HL-60 (cell line): ENCODE measurements around the gene PRPF19.

ENCODE experiments used
- DNase-seq, 2 experiments: peaks; one replicate each; pipeline ENCODE4 v3.0.0-alpha.2; 2010 to 2020; ENCODE audit warnings: low read depth in 1 of 2, low spot score in 1 of 2
- H3K27ac ChIP-seq: fragments of 250-450 bp; sonication (Bioruptor Pico); replicated peaks from 2 replicates; pipeline ENCODE4 v1.5.1; 2020; ENCODE audit warnings: mild to moderate bottlenecking, moderate library complexity
- H3K27me3 ChIP-seq: fragments of 250-450 bp; sonication (Bioruptor Pico); 2 replicates; pipeline ENCODE4 v1.5.1; 2021; ENCODE audit warnings: mild to moderate bottlenecking, moderate library complexity; ENCODE audit not compliant: insufficient read depth, poor library complexity, severe bottlenecking
- H3K4me3 ChIP-seq: replicated peaks from 2 replicates; pipeline ENCODE4 v1.5.1; 2011; ENCODE audit warnings: mild to moderate bottlenecking, control low read depth, low read length; ENCODE audit not compliant: insufficient read depth
- GABPA ChIP-seq: IDR thresholded peaks from 2 replicates; pipeline ENCODE4 v1.6.1; 2012; ENCODE audit warnings: low read depth
- POLR2AphosphoS5 ChIP-seq: IDR thresholded peaks from 2 replicates; pipeline ENCODE4 v1.6.1; 2012; ENCODE audit warnings: low read depth
- SPI1 ChIP-seq: IDR thresholded peaks from 2 replicates; pipeline ENCODE4 v1.6.1; 2012; ENCODE audit warnings: low read depth, mild to moderate bottlenecking, borderline replicate concordance
- TF ChIP-seq, protein P1 (sequence below): IDR thresholded peaks from one replicate; pipeline ENCODE4 v1.5.1; 2011; ENCODE audit warnings: low read length, control low read depth, inconsistent platforms; ENCODE audit not compliant: insufficient read depth
- TF ChIP-seq, protein P2 (sequence below): IDR thresholded peaks from 2 replicates; pipeline ENCODE4 v1.6.1; 2012; ENCODE audit warnings: low read depth; ENCODE audit not compliant: insufficient replicate concordance

The PRPF19 gene

DNA sequence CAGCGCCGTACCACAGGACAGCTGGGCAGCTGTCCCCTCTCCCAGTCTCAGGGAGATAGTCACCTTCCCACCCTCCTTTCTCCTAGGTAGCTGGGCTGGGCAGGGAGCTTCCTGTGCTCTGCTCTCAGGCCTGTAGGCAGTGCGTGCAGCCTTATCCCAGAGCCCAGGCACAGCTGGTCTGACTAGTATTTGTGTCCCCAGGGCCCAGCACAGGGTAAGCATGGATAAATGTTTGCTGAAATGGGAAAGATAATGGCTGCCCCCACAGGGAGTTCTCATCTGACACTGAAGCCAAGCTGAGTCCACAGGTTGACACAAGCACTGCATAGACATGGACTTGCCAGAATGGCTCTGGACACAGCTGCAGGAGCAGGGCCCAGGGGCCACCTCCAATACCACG is 35.8 kb upstream of the PRPF19 start:
- H3K27ac ChIP-seq, result no peak overlapping the region
- no peak overlapping the region for H3K4me3 ChIP-seq
- no peak for DNase-seq

DNA sequence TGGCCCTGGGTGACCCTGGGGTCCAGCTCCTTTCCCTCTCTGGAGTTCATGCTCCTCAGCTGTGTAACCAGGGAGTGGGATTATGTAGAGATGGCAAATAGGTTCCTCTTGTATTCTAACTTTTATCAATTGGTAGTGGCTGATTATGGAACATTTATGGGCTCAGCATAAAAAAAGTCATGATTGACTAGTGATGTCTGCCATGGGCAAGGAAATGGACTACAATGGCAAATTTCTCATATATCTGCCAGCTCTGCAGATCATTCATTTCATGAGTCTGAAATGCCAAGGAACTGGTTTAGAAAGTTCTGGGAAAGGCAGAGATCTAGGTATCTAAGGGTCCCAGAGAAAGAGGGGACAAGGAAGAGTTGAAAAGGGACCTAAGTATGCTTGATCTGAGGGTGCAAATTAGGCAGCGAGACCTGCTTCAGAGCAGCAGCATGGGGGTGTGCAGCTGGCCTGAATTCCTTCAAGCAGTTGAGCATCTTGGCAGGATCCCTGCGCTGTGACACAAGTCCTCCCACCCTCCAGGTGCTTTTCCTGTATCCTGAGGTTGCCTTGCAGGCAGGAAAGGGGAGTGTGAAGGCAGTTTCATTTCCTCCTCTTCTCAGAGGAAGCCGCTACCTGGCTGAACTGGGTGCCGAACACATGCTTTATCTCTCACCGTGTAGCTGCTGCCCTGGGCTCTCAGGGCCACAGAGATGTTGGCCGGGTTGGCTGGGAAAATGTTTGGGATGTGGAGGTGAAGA is 35.2 kb upstream of the PRPF19 start:
- no peak overlapping the region for H3K4me3 ChIP-seq
- H3K27me3 ChIP-seq, result peaks cover 3% of the 10 kb centered on the region
- TF ChIP-seq, protein P1, sequence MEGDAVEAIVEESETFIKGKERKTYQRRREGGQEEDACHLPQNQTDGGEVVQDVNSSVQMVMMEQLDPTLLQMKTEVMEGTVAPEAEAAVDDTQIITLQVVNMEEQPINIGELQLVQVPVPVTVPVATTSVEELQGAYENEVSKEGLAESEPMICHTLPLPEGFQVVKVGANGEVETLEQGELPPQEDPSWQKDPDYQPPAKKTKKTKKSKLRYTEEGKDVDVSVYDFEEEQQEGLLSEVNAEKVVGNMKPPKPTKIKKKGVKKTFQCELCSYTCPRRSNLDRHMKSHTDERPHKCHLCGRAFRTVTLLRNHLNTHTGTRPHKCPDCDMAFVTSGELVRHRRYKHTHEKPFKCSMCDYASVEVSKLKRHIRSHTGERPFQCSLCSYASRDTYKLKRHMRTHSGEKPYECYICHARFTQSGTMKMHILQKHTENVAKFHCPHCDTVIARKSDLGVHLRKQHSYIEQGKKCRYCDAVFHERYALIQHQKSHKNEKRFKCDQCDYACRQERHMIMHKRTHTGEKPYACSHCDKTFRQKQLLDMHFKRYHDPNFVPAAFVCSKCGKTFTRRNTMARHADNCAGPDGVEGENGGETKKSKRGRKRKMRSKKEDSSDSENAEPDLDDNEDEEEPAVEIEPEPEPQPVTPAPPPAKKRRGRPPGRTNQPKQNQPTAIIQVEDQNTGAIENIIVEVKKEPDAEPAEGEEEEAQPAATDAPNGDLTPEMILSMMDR, result no peak
- TF ChIP-seq, protein P2, sequence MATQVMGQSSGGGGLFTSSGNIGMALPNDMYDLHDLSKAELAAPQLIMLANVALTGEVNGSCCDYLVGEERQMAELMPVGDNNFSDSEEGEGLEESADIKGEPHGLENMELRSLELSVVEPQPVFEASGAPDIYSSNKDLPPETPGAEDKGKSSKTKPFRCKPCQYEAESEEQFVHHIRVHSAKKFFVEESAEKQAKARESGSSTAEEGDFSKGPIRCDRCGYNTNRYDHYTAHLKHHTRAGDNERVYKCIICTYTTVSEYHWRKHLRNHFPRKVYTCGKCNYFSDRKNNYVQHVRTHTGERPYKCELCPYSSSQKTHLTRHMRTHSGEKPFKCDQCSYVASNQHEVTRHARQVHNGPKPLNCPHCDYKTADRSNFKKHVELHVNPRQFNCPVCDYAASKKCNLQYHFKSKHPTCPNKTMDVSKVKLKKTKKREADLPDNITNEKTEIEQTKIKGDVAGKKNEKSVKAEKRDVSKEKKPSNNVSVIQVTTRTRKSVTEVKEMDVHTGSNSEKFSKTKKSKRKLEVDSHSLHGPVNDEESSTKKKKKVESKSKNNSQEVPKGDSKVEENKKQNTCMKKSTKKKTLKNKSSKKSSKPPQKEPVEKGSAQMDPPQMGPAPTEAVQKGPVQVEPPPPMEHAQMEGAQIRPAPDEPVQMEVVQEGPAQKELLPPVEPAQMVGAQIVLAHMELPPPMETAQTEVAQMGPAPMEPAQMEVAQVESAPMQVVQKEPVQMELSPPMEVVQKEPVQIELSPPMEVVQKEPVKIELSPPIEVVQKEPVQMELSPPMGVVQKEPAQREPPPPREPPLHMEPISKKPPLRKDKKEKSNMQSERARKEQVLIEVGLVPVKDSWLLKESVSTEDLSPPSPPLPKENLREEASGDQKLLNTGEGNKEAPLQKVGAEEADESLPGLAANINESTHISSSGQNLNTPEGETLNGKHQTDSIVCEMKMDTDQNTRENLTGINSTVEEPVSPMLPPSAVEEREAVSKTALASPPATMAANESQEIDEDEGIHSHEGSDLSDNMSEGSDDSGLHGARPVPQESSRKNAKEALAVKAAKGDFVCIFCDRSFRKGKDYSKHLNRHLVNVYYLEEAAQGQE, result no peak
- TF ChIP-seq POLR2AphosphoS5, result no peak
- no peak overlapping the region for H3K27ac ChIP-seq
- DNase-seq, result no peak

More for the DNA sequence above, 35.8 kb upstream of the PRPF19 start:
- TF ChIP-seq GABPA (no peak), SPI1 (no peak)
- H3K27me3 ChIP-seq, result peaks cover 3% of the 10 kb centered on the region

DNA sequence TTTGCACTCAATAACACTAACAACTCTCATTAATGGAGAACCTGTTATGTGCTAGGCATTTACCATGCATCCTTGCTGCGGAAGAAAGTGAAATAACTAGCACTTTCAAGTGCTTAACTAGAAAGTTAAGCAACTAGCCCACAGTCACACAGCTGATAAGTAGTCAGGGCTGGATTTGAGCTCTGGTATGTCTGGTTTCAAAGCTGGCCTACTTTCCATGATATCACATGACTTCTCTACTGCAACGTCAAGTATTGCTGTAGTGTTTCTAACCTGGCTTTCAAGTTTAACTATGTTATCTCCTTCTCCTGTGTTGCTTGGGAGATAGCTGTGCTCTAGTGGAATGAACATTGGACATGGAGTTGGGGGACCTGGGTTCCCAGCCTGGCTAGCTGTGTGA is 33.5 kb upstream of the PRPF19 start:
- no peak for TF ChIP-seq SPI1
- Histone ChIP-seq H3K27me3 (no peaks in the 10 kb centered on the region), H3K4me3 (no peak overlapping the region), H3K27ac (no peak overlapping the region)
- DNase-seq, result no peak

DNA sequence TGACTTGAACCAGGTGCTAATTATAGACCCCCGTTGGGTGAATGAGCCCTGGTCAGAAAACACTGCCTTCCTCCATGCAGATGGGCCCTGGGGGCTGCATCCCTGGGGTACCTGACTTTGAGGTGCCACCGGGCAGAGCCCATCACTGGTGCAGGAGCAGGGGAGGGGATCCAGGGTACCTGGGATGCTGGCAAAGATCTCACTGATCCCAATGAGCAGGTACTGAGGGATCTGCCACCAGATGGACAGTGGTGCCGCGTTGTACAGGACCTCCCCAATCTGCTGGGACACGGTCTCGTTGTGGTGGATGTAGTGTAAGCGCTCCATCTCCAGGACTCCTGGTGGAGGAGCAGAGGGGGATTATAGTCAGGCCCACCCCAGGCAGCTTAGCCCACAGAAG is 32.9 kb upstream of the PRPF19 start:
- TF ChIP-seq GABPA (no peak), SPI1 (no peak), POLR2AphosphoS5 (no peak)
- TF ChIP-seq, protein P1, result no peak
- TF ChIP-seq, protein P2, result no peak
- DNase-seq, result no peak
- no peak overlapping the region for H3K27ac ChIP-seq
- H3K4me3 ChIP-seq, result no peak overlapping the region
- no peaks in the 10 kb centered on the region for H3K27me3 ChIP-seq

DNA sequence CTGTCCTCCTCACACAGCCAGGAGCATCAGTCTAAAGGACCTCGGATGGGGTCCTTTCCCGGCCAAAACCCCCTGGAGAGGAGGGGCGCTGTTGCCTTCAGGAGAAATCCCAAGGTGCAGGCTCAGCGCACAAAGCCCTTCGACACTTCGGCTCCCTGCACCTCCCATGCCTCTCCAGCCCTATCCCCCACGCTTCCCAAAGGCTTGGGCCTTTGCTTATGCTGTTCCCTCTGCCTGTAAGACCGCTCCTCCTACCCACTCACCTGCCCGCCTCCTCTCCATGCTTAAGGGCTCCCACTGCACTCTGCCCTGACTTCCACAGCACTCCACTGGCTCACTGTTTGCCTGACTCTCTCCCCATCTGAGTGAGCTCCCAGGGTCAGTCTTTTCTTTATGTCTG is 32.1 kb upstream of the PRPF19 start:
- DNase-seq, result no peak
- Histone ChIP-seq H3K27me3 (no peaks in the 10 kb centered on the region), H3K4me3 (no peak overlapping the region), H3K27ac (no peak overlapping the region)
- TF ChIP-seq SPI1, result no peak
- no peak for TF ChIP-seq POLR2AphosphoS5
- TF ChIP-seq GABPA, result no peak
- TF ChIP-seq, protein P1, result no peak
- TF ChIP-seq, protein P2, result no peak
